Ovary (tissue), 9 donors: Measurements from ENCODE around the gene ASAP2. TPM values are rescaled to one million over a fixed set of nuclear protein-coding genes. Genes with fewer than 3 reads are reported as not detected.

Experiments
- DNase-seq, 5 donors: peaks; one replicate each; pipeline ENCODE4 v3.0.0-alpha.2; 2019 to 2020
- H3K27ac ChIP-seq, 2 donors: fragments of 200-600 bp; one replicate each; pipeline versions ENCODE4 v1.5.1 to v1.8.0; 2019 to 2022
- H3K27me3 ChIP-seq: fragments of 200-600 bp; one replicate; pipeline ENCODE4 v1.8.0; 2022
- H3K36me3 ChIP-seq: fragments of 200-600 bp; sonication (generic); one replicate; pipeline ENCODE4 v1.5.1; 2019
- H3K4me1 ChIP-seq: one replicate; pipeline ENCODE4 v1.8.1; 2013; ENCODE audit warnings: mild to moderate bottlenecking, moderate library complexity; ENCODE audit not compliant: insufficient read depth
- H3K4me3 ChIP-seq: fragments of 200-600 bp; sonication (generic); one replicate; pipeline ENCODE4 v1.5.1; 2017
- H3K9me3 ChIP-seq, 2 donors: fragments of 200-600 bp in 1 of 2; sonication (generic) in 1 of 2; one replicate each; pipeline versions ENCODE4 v1.5.1 to v1.8.1; 2013 to 2019; ENCODE audit warnings: mild to moderate bottlenecking in 1 of 2, moderate library complexity in 1 of 2
- CTCF ChIP-seq, 3 donors: fragments of 450-650 bp in 2 of 3; fragments of 200-600 bp in 1 of 3; IDR thresholded peaks; one replicate each; pipeline versions ENCODE4 v1.5.1 to v1.8.0; 2016 to 2022; ENCODE audit warnings: antibody characterized with exemption in 3 of 3, mild to moderate bottlenecking in 1 of 3
- EP300 ChIP-seq: sonication (generic); formaldehyde crosslinking; IDR thresholded peaks from one replicate; pipeline ENCODE4 v1.6.1; 2017; ENCODE audit warnings: antibody characterized with exemption
- POLR2A ChIP-seq: fragments of 450-650 bp; IDR thresholded peaks from one replicate; pipeline ENCODE4 v1.6.1; 2017; ENCODE audit warnings: antibody characterized with exemption, mild to moderate bottlenecking, moderate library complexity
- WGBS, 3 donors: extraction: QIAGEN DNeasy Blood & Tissue Kit in 1 of 3; methylation state at CpG; one replicate each; pipeline versions ENCODE4 v1.1.5 to v1.1.7; 2013 to 2017; 5-methylcytosine and 5-hydroxymethylcytosine counted together
- intact Hi-C, 4 donors: fragments of 100-400 bp; cut with DNase I; formaldehyde crosslinking; loops; one replicate each; pipeline versions ENCODE4 v1.11.0 to v1.15.1; 2022 to 2023
- polyA plus RNA-seq, 2 donors: library from polyadenylated mRNA; stranded (reverse); fragments of 200-250 nt in 1 of 2; fragments of 350-450 nt in 1 of 2; fragmentation: Illumina TruSeq in 1 of 2; extraction: RNeasy Lipid Tissue Mini Kit (QIAGEN cat#74804) in 1 of 2; gene quantifications; one replicate each; pipeline ENCODE4 v1.2.3, GENCODE V29; 2013 to 2014
- total RNA-seq, 7 donors: library from RNA; depleted of rRNA in 2 of 7; stranded (reverse); fragments of >200 nt in 2 of 7; fragmentation: NEBNext Ultra II Directional in 3 of 7; extraction: Animal tissue kit (Norgen Biotek cat#: 25700) in 3 of 7; gene quantifications; one replicate each; pipeline versions ENCODE4 v1.1.0 to v1.2.4, GENCODE V29; 2016 to 2023
- donor health status: DM: no; HTN: no; CAD: no; lungs with moderate emphysema.
- donor health status: DM: no; HTN: no; CAD: no.
- donor health status: Bipolar disorder and iron deficiency.
- donor health status: DM: yes; HTN: yes; CAD: no.
- donor health status: DM: no; HTN: no; CAD: no.
- donor health status: DM: yes; HTN: yes; CAD: no.

ASAP2 gene
- total and polyA plus RNA-seq, 9 donors = 10.3 to 22.7 (median 15.5) TPM

- no peak overlapping the region for H3K27ac ChIP-seq
- no peaks in the 10 kb centered on the region for H3K36me3 ChIP-seq
- DNase-seq = no peak
- intact Hi-C loops = no loop called here
- TF ChIP-seq POLR2A (no peak), EP300 (no peak)
- WGBS, 3 donors = 39 to 50% (median 43%) methylated on average over 6 of the region's 6 CpGs
- H3K4me3 ChIP-seq = no peak overlapping the region
- peaks cover 18% of the 10 kb centered on the region for H3K4me1 ChIP-seq
- no peaks in the 10 kb centered on the region for H3K27me3 ChIP-seq
- H3K9me3 ChIP-seq = no peaks in the 10 kb centered on the region
These were observed 41.2 kb downstream of the ASAP2 start for GRCh38 chr2:9247786-9248185.

- Histone ChIP-seq H3K27me3 (no peaks in the 10 kb centered on the region), H3K4me1 (peaks cover 18% of the 10 kb centered on the region), H3K4me3 (no peak overlapping the region), H3K27ac (no peak overlapping the region), H3K9me3 (no peaks in the 10 kb centered on the region), H3K36me3 (no peaks in the 10 kb centered on the region)
- 92 to 97% (median 94%) methylated on average over 7 of the region's 7 CpGs for WGBS, 3 donors
- intact Hi-C loops = no loop called here
- TF ChIP-seq EP300 = no peak
- no peak for TF ChIP-seq CTCF (IDR thresholded peaks at IDR 0.05)
- no peak for TF ChIP-seq POLR2A
- no peak for DNase-seq
These were observed 41.8 kb downstream of the ASAP2 start for GRCh38 chr2:9248363-9248762.

- 77 to 82% (median 77%) methylated on average over 10 of the region's 10 CpGs for WGBS, 3 donors
- Histone ChIP-seq H3K4me3 (no peak overlapping the region), H3K9me3 (no peaks in the 10 kb centered on the region), H3K27ac (no peak overlapping the region), H3K4me1 (peaks cover 18% of the 10 kb centered on the region), H3K36me3 (no peaks in the 10 kb centered on the region), H3K27me3 (no peaks in the 10 kb centered on the region)
- TF ChIP-seq POLR2A (no peak), CTCF (IDR thresholded peaks at IDR 0.05) (no peak), EP300 (no peak)
- no peak for DNase-seq
- intact Hi-C loops = no loop called here
These were observed 42.6 kb downstream of the ASAP2 start for GRCh38 chr2:9249020-9249800.

GRCh38 chr2:9250091-9250490, 43.5 kb downstream of the ASAP2 start:
- DNase-seq = no peak
- Histone ChIP-seq H3K9me3 (no peaks in the 10 kb centered on the region), H3K36me3 (no peaks in the 10 kb centered on the region), H3K27me3 (no peaks in the 10 kb centered on the region), H3K4me1 (peaks cover 18% of the 10 kb centered on the region), H3K27ac (no peak overlapping the region), H3K4me3 (no peak overlapping the region)
- intact Hi-C loops = no loop called here
- 88 to 92% (median 89%) methylated on average over 4 of the region's 4 CpGs for WGBS, 3 donors
- TF ChIP-seq POLR2A (no peak), EP300 (no peak), CTCF (IDR thresholded peaks at IDR 0.05) (no peak)

GRCh38 chr2:9250498-9251153, 44.0 kb downstream of the ASAP2 start:
- Histone ChIP-seq H3K4me3 (no peak overlapping the region), H3K27me3 (no peaks in the 10 kb centered on the region), H3K9me3 (no peaks in the 10 kb centered on the region), H3K36me3 (no peaks in the 10 kb centered on the region), H3K27ac (no peak overlapping the region), H3K4me1 (peaks cover 18% of the 10 kb centered on the region)
- intact Hi-C loops = no loop called here
- WGBS, 3 donors = 93 to 96% (median 95%) methylated on average over 12 of the region's 12 CpGs
- no peak for TF ChIP-seq POLR2A
- TF ChIP-seq EP300 = no peak
- TF ChIP-seq CTCF (IDR thresholded peaks at IDR 0.05) = no peak
- DNase-seq = no peak
